DOHH2 (cell line): ENCODE results near the gene ZCCHC9.

Experiments
- H3F3A ChIP-seq: fragments of 200-600 bp; sonication (generic), shearing (Covaris generic); 2 replicates; pipeline ENCODE4 v1.6.0; 2016; ENCODE audit warnings: antibody characterized with exemption, mild to moderate bottlenecking; ENCODE audit not compliant: control insufficient read depth, insufficient read depth
- H3K27ac ChIP-seq: fragments of 200-600 bp; sonication (generic); 2 replicates; pipeline ENCODE4 v1.5.1; 2014; ENCODE audit warnings: low read depth, mild to moderate bottlenecking, low read length, moderate library complexity
- H3K27me3 ChIP-seq: fragments of 200-600 bp; sonication (generic); 2 replicates; pipeline ENCODE4 v1.6.1; 2014; ENCODE audit warnings: mild to moderate bottlenecking, low read length, mixed read lengths; ENCODE audit not compliant: control insufficient read depth
- H3K36me3 ChIP-seq: fragments of 200-600 bp; sonication (generic); 2 replicates; pipeline ENCODE4 v1.6.1; 2014; ENCODE audit warnings: mild to moderate bottlenecking, low read length, moderate library complexity, mixed read lengths; ENCODE audit not compliant: control insufficient read depth
- H3K4me1 ChIP-seq: fragments of 200-600 bp; sonication (generic); 2 replicates; pipeline ENCODE4 v1.6.1; 2014; ENCODE audit warnings: mild to moderate bottlenecking, low read length, mixed read lengths; ENCODE audit not compliant: control insufficient read depth
- H3K4me2 ChIP-seq: fragments of 200-600 bp; sonication (generic); 2 replicates; pipeline ENCODE4 v1.6.0; 2014; ENCODE audit warnings: mild to moderate bottlenecking, low read length, moderate library complexity
- H3K4me3 ChIP-seq: fragments of 200-600 bp; sonication (generic); 2 replicates; pipeline ENCODE4 v1.5.1; 2014; ENCODE audit warnings: mild to moderate bottlenecking, low read length, mixed read lengths
- H3K79me2 ChIP-seq: fragments of 200-600 bp; sonication (generic); 2 replicates; pipeline ENCODE4 v1.6.1; 2014; ENCODE audit warnings: mild to moderate bottlenecking, low read length, mixed read lengths; ENCODE audit not compliant: control insufficient read depth
- H3K9me2 ChIP-seq: fragments of 200-600 bp; sonication (generic); replicated peaks from 2 replicates; pipeline ENCODE4 v1.6.1; 2014; ENCODE audit warnings: mild to moderate bottlenecking, low read length, mixed read lengths; ENCODE audit not compliant: control insufficient read depth
- H3K9me3 ChIP-seq: fragments of 200-600 bp; sonication (generic); 2 replicates; pipeline ENCODE4 v1.6.1; 2014; ENCODE audit warnings: antibody characterized with exemption, low read length, mixed read lengths; ENCODE audit not compliant: control insufficient read depth, insufficient read depth
- H4K20me1 ChIP-seq: fragments of 200-600 bp; sonication (generic); 2 replicates; pipeline ENCODE4 v1.6.0; 2014; ENCODE audit warnings: low read depth, mild to moderate bottlenecking, antibody characterized with exemption, low read length, moderate library complexity; ENCODE audit not compliant: control insufficient read depth, insufficient read depth
- CTCF ChIP-seq: fragments of 200-600 bp; sonication (generic); IDR thresholded peaks from one replicate; pipeline ENCODE4 v1.5.1; 2014; ENCODE audit warnings: antibody characterized with exemption, mild to moderate bottlenecking, low read depth, low read length; ENCODE audit not compliant: poor library complexity, severe bottlenecking
- EZH2phosphoT487 ChIP-seq: fragments of 200-600 bp; sonication (generic); IDR thresholded peaks from 2 replicates; pipeline ENCODE4 v1.6.1; 2017; ENCODE audit warnings: borderline replicate concordance, mild to moderate bottlenecking, antibody characterized with exemption, low read length, moderate library complexity, mixed read lengths

Gene ZCCHC9

DNA sequence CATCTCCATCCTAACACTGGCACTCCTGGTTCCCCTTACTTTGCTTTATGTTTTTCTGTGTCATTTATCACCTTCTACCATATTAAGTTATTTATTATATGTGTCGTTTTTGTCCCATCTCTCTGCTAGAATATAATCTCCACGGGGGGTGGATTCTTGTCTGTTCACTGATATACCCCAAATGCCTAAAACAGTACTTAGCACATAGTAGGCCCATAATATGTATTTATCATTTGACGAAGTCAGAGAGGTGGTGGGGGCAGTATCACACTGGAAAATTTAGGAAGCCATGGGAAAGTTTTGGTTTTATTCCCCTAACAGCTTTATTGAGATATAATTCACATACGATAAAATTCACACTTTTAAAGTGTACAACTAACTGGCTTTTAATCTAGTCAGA is 14.4 kb downstream of the ZCCHC9 start:
- peaks cover 21% of the 10 kb centered on the region for H3K36me3 ChIP-seq
- no peak overlapping the region for H3K27ac ChIP-seq
- no peak overlapping the region for H3K4me2 ChIP-seq
- no peaks in the 10 kb centered on the region for H3K9me3 ChIP-seq
- TF ChIP-seq EZH2phosphoT487 (no peak), CTCF (no peak)
- H3K4me1 ChIP-seq: peaks cover 10% of the 10 kb centered on the region
- no peaks in the 10 kb centered on the region for H3K79me2 ChIP-seq
- no peaks in the 10 kb centered on the region for H3F3A ChIP-seq
- H3K4me3 ChIP-seq: no peak overlapping the region
- H4K20me1 ChIP-seq: no peaks in the 10 kb centered on the region
- H3K27me3 ChIP-seq: no peaks in the 10 kb centered on the region
- H3K9me2 ChIP-seq: no peaks in the 10 kb centered on the region

DNA sequence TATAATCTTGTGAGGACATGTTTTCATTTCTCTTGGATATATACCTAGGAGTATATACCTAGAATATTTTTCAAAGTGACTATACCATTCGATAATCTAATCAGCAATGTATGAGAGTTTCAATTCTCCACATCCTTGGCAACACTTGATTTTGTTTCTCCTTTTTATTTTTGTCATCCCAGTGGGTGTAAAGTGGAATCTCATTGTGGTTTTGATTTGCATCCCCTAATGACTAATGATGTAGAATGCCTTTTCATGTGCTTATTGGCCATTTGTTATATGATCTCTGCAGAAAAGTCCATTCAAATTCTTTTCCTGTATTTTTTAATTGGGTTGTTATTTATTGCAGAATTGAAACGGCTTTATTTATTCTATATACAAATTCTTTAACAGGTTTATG is 15.2 kb downstream of the ZCCHC9 start:
- Histone ChIP-seq H3K4me1 (peaks cover 10% of the 10 kb centered on the region), H3K27me3 (no peaks in the 10 kb centered on the region), H3K9me2 (no peaks in the 10 kb centered on the region), H3K36me3 (peaks cover 17% of the 10 kb centered on the region), H3K4me3 (no peak overlapping the region), H3F3A (no peaks in the 10 kb centered on the region), H4K20me1 (no peaks in the 10 kb centered on the region), H3K79me2 (no peaks in the 10 kb centered on the region), H3K27ac (no peak overlapping the region), H3K9me3 (no peaks in the 10 kb centered on the region), H3K4me2 (0 out of 2 replicates have a peak overlapping the region, but pooled peaks have one; percentile 19)
- TF ChIP-seq EZH2phosphoT487 (no peak), CTCF (no peak)

- no peaks in the 10 kb centered on the region for H3K9me3 ChIP-seq
- no peaks in the 10 kb centered on the region for H3F3A ChIP-seq
- H3K36me3 ChIP-seq: peaks cover 11% of the 10 kb centered on the region
- no peak overlapping the region for H3K4me2 ChIP-seq
- H3K4me1 ChIP-seq: peaks cover 10% of the 10 kb centered on the region
- H4K20me1 ChIP-seq: no peaks in the 10 kb centered on the region
- H3K4me3 ChIP-seq: no peak overlapping the region
- H3K79me2 ChIP-seq: no peaks in the 10 kb centered on the region
- H3K27me3 ChIP-seq: no peaks in the 10 kb centered on the region
- H3K9me2 ChIP-seq: no peaks in the 10 kb centered on the region
- H3K27ac ChIP-seq: no peak overlapping the region
- TF ChIP-seq EZH2phosphoT487 (no peak), CTCF (no peak)
These were observed 16.1 kb downstream of the ZCCHC9 start for GRCh38 chr5:81317536-81317935.

DNA sequence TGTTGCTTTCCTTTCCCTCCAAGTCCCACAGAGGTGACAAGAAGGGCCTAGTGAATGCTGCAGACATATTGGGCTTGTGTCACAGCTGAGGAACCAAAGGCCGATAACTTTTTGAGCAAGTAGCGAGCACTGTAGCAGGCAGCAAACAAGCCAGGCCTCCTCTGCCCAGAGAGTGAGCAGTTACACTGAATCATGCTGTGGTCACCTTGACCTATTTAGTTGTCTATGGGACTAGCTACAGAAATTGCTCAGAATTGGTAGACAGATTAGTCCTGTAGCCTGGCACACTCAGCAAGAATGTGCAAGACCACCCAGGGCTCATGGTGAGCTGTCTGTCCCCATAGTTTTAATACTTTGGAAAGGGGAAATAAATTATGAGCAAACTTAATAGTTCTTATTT is 25.2 kb downstream of the ZCCHC9 start:
- Histone ChIP-seq H4K20me1 (no peaks in the 10 kb centered on the region), H3K4me1 (no peaks in the 10 kb centered on the region), H3K27ac (no peak overlapping the region), H3K9me2 (no peaks in the 10 kb centered on the region), H3K4me3 (no peak overlapping the region), H3K9me3 (no peaks in the 10 kb centered on the region), H3F3A (no peaks in the 10 kb centered on the region), H3K27me3 (no peaks in the 10 kb centered on the region), H3K36me3 (no peaks in the 10 kb centered on the region), H3K79me2 (no peaks in the 10 kb centered on the region), H3K4me2 (no peak overlapping the region)
- no peak for TF ChIP-seq EZH2phosphoT487
- TF ChIP-seq CTCF: no peak
